RWPE1 (cell line): Measurements from ENCODE around the gene GPR37L1.

Source experiments
- CTCF ChIA-PET: fragments of 350-600 bp; sonication (Branson Sonifier 250); formaldehyde crosslinking; extraction: SDS; loops from one replicate; lab custom pipeline; 2021; lab: Yijun Ruan, JAX
- POLR2A ChIA-PET: fragments of 400-600 bp; formaldehyde crosslinking; extraction: SDS; loops from one replicate; lab custom pipeline; 2020; ENCODE audit warnings: antibody characterized with exemption; ENCODE audit not compliant: low non-redundant PET; lab: Yijun Ruan, JAX
- DNase-seq: peaks from one replicate; pipeline ENCODE4 v3.0.0; 2012; ENCODE audit warnings: low spot score
- H3K27ac ChIP-seq: fragments of 450-650 bp; 2 replicates; pipeline ENCODE4 v1.5.1; 2017
- CTCF ChIP-seq: fragments of 450-650 bp; conservative IDR thresholded peaks from 2 replicates; pipeline ENCODE4 v1.5.1; 2017; ENCODE audit warnings: low read depth, mild to moderate bottlenecking

Gene GPR37L1

DNA sequence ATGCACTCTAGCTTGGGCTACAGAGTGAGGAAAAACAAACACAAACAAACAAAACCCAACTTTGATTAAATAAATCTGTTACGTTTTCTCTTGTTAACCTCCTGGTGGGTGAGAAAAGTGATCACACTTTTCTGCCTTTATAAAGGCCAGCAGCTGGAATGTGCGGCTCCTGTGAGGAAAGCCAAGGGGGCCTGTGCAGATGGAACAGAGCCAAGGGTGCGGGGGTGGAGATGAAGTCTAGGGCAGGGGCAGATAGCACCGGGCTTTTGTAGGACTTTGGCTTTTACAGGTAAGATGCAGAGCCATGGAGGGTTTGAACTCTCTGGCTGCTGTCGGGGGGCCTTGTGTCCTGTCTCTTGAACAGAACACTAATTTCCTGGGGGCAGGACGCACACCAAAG, 40.7 kb upstream of the GPR37L1 start:
- DNase-seq: no peak
- POLR2A ChIA-PET: no interaction called here
- TF ChIP-seq CTCF: no peak
- CTCF ChIA-PET: interaction anchor here (0.7 kb wide), 1 partner anchor 14 kb away, joined by 5 read pairs; no protein-coding TSS in a partner anchor
- H3K27ac ChIP-seq: no peak overlapping the region

- POLR2A ChIA-PET: no interaction called here
- TF ChIP-seq CTCF: no peak
- no peak for DNase-seq
- CTCF ChIA-PET: interaction anchor here (0.6 kb wide), 2 partner anchors 50 to 76 kb away, joined by 4 to 12 read pairs; no protein-coding TSS in a partner anchor
- H3K27ac ChIP-seq: no peak overlapping the region
Observed at GRCh38 chr1:202084791-202085681, 37.7 kb upstream of the GPR37L1 start.

DNA sequence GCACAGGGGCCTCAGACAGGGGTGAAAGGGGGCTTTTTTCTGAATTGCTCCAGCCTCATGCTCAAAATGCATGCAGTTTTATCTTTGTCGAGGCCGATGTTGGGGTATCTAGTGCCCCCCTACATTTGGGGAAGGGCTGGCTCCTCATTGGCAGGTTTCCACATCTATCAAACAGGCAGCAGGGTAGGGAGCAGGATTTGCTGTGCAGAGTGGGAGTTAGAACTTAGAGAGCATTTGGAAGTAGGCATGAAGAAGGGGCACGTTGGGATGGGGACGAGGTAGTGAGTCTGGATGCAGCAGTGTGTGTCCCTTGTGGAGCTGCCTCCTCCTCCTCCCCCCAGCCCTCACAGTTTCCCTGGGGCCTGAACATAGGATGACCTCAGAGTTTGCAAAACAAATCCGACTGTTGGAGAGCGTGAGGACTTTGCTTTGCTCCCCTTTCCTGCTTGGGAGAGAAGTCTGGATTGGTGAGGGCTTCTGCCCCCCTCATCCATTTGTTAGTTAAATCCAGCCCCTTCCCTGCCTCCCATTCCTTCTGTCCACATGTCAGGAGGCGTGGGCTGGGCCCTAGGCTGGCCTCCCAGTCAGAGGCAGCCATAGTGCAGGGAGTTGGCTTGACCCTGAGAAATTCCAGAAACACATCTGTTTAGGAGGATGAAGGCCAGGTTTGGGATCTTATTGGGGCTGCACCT, 36.9 kb upstream of the GPR37L1 start:
- CTCF ChIA-PET: no interaction called here
- DNase-seq: no peak
- H3K27ac ChIP-seq: no peak overlapping the region
- no peak for TF ChIP-seq CTCF
- POLR2A ChIA-PET: no interaction called here

DNA sequence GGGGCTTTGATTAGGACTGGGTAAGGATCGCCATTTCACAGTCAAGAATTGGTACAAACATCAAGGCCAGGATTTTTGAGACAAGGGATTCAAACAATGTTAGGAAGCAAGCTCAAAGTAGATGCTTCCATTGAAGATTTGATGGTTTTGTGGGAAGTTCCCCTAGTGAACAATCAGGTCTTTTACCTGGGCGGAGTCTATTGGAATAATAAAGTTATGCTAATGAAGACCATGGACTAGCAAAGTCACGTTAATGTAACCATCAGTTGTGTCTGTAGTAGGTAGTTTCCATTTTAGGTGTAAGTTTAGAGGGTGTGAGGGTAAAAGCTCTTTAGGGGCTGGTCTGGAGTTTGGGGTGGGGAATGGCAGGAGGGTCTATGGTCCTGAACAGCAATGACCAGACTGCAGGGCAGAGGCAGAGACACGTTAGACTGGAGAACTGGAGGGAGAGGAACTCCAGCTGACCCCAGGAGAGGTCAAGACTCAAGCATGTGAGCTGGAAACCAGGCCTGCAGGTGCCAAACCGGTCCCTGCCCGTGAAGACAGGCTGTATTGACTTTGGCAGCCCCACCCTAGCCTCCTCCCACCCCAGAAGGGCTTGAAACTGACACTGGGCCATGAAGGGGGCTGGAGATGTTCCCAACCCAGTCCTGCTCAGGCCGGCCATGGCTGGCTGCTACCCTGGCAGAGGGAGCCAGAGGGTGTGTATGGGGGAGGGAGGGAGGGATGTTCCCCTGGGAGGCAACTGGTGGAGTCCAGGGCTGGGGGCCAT, 36.0 kb upstream of the GPR37L1 start:
- no peak overlapping the region for H3K27ac ChIP-seq
- no peak for DNase-seq
- TF ChIP-seq CTCF: no peak
- ChIA-PET CTCF (interaction anchor here (0.9 to 1.1 kb wide), 2 partner anchors 15 to 191 kb away, joined by 3 to 5 read pairs; no protein-coding TSS in a partner anchor), POLR2A (no interaction called here)

GRCh38 chr1:202088206-202088605, 34.5 kb upstream of the GPR37L1 start:
- no peak overlapping the region for H3K27ac ChIP-seq
- TF ChIP-seq CTCF: no peak
- CTCF ChIA-PET: interaction anchor here (1.0 to 1.1 kb wide), 2 partner anchors 20 to 192 kb away, joined by 3 to 5 read pairs; no protein-coding TSS in a partner anchor
- POLR2A ChIA-PET: no interaction called here
- DNase-seq: no peak

DNA sequence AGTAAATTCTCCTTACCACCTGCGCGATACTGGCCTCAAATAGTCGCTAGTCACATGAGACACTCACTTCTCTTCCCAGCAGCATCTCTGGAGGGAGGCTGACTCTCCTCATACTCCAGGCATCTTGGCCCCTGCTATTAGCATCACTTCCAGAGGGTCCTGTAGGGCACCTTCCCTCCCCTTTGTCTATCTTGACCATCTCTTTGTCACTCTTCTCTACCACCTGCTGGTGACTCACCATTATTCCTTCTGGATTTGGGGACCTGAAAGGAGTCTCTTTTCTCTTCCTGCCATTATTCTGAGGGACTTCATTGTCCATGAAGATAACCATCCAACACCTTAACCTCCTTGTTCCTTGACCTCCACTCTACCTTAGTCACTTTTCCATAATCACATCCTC, 31.7 kb upstream of the GPR37L1 start:
- no peak overlapping the region for H3K27ac ChIP-seq
- CTCF ChIA-PET: interaction anchor here (0.6 to 1.4 kb wide), 2 partner anchors 44 to 185 kb away, joined by 3 to 4 read pairs; no protein-coding TSS in a partner anchor
- TF ChIP-seq CTCF: no peak
- POLR2A ChIA-PET: no interaction called here
- no peak for DNase-seq
